Adrenal gland (tissue), 5 donors: Measurements from ENCODE around the gene NPIPA5.
"Not testable (repeated sequence)": the region's sequence is repeated elsewhere in the genome, so short reads cannot be mapped to it uniquely, and the experiment has no call there.

Experiments
- POLR2A ChIP-seq, 2 donors: fragments of 450-650 bp; IDR thresholded peaks; one replicate each; pipeline ENCODE4 v1.6.1; 2017; ENCODE audit warnings: antibody characterized with exemption in 2 of 2, mild to moderate bottlenecking in 2 of 2, moderate library complexity in 1 of 2
- TF ChIP-seq, protein P1 (sequence below), 6 experiments: fragments of 450-650 bp in 4 of 6; fragments of 200-600 bp in 2 of 6; sonication (generic) in 1 of 6; IDR thresholded peaks; 1 replicate in 5 of 6; 2 replicates in 1 of 6; pipeline versions ENCODE4 v1.5.1 to v1.8.0; 2016 to 2021; ENCODE audit warnings: antibody characterized with exemption in 6 of 6, mild to moderate bottlenecking in 2 of 6, moderate library complexity in 1 of 6
- donor health status: DM: no; HTN: no; CAD: no.

GRCh38 chr16:15337974-15338605 is 40.0 kb downstream of the NPIPA5 start:
- TF ChIP-seq, protein P1, sequence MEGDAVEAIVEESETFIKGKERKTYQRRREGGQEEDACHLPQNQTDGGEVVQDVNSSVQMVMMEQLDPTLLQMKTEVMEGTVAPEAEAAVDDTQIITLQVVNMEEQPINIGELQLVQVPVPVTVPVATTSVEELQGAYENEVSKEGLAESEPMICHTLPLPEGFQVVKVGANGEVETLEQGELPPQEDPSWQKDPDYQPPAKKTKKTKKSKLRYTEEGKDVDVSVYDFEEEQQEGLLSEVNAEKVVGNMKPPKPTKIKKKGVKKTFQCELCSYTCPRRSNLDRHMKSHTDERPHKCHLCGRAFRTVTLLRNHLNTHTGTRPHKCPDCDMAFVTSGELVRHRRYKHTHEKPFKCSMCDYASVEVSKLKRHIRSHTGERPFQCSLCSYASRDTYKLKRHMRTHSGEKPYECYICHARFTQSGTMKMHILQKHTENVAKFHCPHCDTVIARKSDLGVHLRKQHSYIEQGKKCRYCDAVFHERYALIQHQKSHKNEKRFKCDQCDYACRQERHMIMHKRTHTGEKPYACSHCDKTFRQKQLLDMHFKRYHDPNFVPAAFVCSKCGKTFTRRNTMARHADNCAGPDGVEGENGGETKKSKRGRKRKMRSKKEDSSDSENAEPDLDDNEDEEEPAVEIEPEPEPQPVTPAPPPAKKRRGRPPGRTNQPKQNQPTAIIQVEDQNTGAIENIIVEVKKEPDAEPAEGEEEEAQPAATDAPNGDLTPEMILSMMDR (IDR thresholded peaks at IDR 0.05): not testable (repeated sequence)
- TF ChIP-seq POLR2A (IDR thresholded peaks at IDR 0.05): not testable (repeated sequence)
